DND-41 (cell line): Measurements from ENCODE around the gene PDE3B.

Experiments
- CTCF ChIP-seq: IDR thresholded peaks from 2 replicates; pipeline ENCODE4 v1.5.1; 2012; ENCODE audit warnings: borderline replicate concordance, low read length, moderate library complexity, mild to moderate bottlenecking; ENCODE audit not compliant: poor library complexity, severe bottlenecking; ENCODE audit errors: extremely low read depth
- EZH2 ChIP-seq: IDR thresholded peaks from 3 replicates; pipeline ENCODE4 v1.6.1; 2012; ENCODE audit warnings: borderline replicate concordance, low read depth, mild to moderate bottlenecking, moderate library complexity, low read length, inconsistent platforms; ENCODE audit not compliant: severe bottlenecking

GRCh38 chr11:14766585-14766984 is 123.0 kb downstream of the PDE3B start:
- TF ChIP-seq CTCF (no peak), EZH2 (no peak)
